Neural cell (in vitro differentiated cells): ENCODE results near the gene SZT2. TPM values are rescaled to one million over a fixed set of nuclear protein-coding genes. Genes with fewer than 3 reads are reported as not detected.
A peak's percentile ranks its signal among the peaks of the same experiment; 100 is the strongest.

Experiments
- H2AFZ ChIP-seq: fragments of 200-600, 300-800 bp; sonication (generic), shearing (Covaris generic); 2 replicates; pipeline ENCODE4 v1.6.0; 2014; ENCODE audit warnings: low read depth, mild to moderate bottlenecking, antibody characterized with exemption, low read length, moderate library complexity
- H3F3A ChIP-seq: fragments of 200-600 bp; shearing (Covaris generic); 2 replicates; pipeline ENCODE4 v1.6.1; 2016; ENCODE audit warnings: mild to moderate bottlenecking, moderate library complexity, mixed read lengths, antibody characterized with exemption, low read length; ENCODE audit not compliant: insufficient read depth, poor library complexity, severe bottlenecking
- H3K27ac ChIP-seq: fragments of 200-600, 300-800 bp; sonication (generic), shearing (Covaris generic); 2 replicates; pipeline ENCODE4 v1.5.1; 2014; ENCODE audit warnings: mild to moderate bottlenecking, low read length, moderate library complexity
- H3K27me3 ChIP-seq: fragments of 300-800, 200-600 bp; sonication (generic), shearing (Covaris generic); 2 replicates; pipeline ENCODE4 v1.6.0; 2014; ENCODE audit warnings: mild to moderate bottlenecking, low read depth, low read length, moderate library complexity; ENCODE audit not compliant: insufficient read depth
- H3K36me3 ChIP-seq: fragments of 300-800, 200-600 bp; sonication (generic), shearing (Covaris generic); 2 replicates; pipeline ENCODE4 v1.5.1; 2014; ENCODE audit warnings: mild to moderate bottlenecking, antibody characterized with exemption, low read length, moderate library complexity; ENCODE audit not compliant: insufficient read depth
- H3K4me2 ChIP-seq: fragments of 300-800, 200-600 bp; sonication (generic), shearing (Covaris generic); 2 replicates; pipeline ENCODE4 v1.6.0; 2014; ENCODE audit warnings: mild to moderate bottlenecking, low read length
- H3K4me3 ChIP-seq: fragments of 300-800, 200-600 bp; sonication (generic), shearing (Covaris generic); 2 replicates; pipeline ENCODE4 v1.5.1; 2014; ENCODE audit warnings: mild to moderate bottlenecking, low read length, moderate library complexity
- H3K79me2 ChIP-seq: fragments of 200-600 bp; shearing (Covaris generic); replicated peaks from 2 replicates; pipeline ENCODE4 v1.6.0; 2014; ENCODE audit warnings: mild to moderate bottlenecking, low read length, moderate library complexity; ENCODE audit not compliant: insufficient read depth
- H3K9ac ChIP-seq: fragments of 300-800, 200-600 bp; sonication (generic), shearing (Covaris generic); 2 replicates; pipeline ENCODE4 v1.6.1; 2016; ENCODE audit warnings: mild to moderate bottlenecking, low read length, mixed read lengths
- H3K9me2 ChIP-seq: fragments of 200-600 bp; shearing (Covaris generic); 2 replicates; pipeline ENCODE4 v1.6.1; 2016; ENCODE audit warnings: mild to moderate bottlenecking, low read length, mixed read lengths; ENCODE audit not compliant: insufficient read depth
- H3K9me3 ChIP-seq: fragments of 200-600, 300-800 bp; sonication (generic), shearing (Covaris generic); 2 replicates; pipeline ENCODE4 v1.6.1; 2016; ENCODE audit warnings: mild to moderate bottlenecking, mixed run types, low read length, moderate library complexity, mixed read lengths
- H4K20me1 ChIP-seq: fragments of 200-600 bp; shearing (Covaris generic); 2 replicates; pipeline ENCODE4 v1.6.1; 2016; ENCODE audit warnings: mild to moderate bottlenecking, mixed run types; ENCODE audit not compliant: insufficient read depth
- CTCF ChIP-seq: fragments of 450-650 bp; IDR thresholded peaks from 2 replicates; pipeline ENCODE4 v1.5.1; 2014; ENCODE audit warnings: antibody characterized with exemption, mild to moderate bottlenecking, moderate library complexity; ENCODE audit not compliant: poor library complexity, severe bottlenecking
- EP300 ChIP-seq: fragments of 450-650 bp; conservative IDR thresholded peaks from 2 replicates; pipeline ENCODE4 v1.6.1; 2014; ENCODE audit warnings: antibody characterized with exemption, mild to moderate bottlenecking, moderate library complexity; ENCODE audit not compliant: poor library complexity, severe bottlenecking
- EZH2 ChIP-seq: fragments of 200-600, 300-800 bp; shearing (Covaris generic), sonication (generic); IDR thresholded peaks from 2 replicates; pipeline ENCODE4 v1.6.1; 2014; ENCODE audit warnings: antibody characterized with exemption, low read length, borderline replicate concordance, mild to moderate bottlenecking; ENCODE audit not compliant: insufficient read depth, poor library complexity, severe bottlenecking
- MXI1 ChIP-seq: fragments of 450-650 bp; conservative IDR thresholded peaks from 2 replicates; pipeline ENCODE4 v1.6.1; 2014; ENCODE audit warnings: antibody characterized with exemption, mild to moderate bottlenecking; ENCODE audit not compliant: poor library complexity, severe bottlenecking
- POLR2AphosphoS5 ChIP-seq: IDR thresholded peaks from 2 replicates; pipeline ENCODE4 v1.6.1; 2012
- RAD21 ChIP-seq: fragments of 450-650 bp; conservative IDR thresholded peaks from 2 replicates; pipeline ENCODE4 v1.6.1; 2014; ENCODE audit warnings: antibody characterized with exemption, mild to moderate bottlenecking, moderate library complexity
- SMC3 ChIP-seq: fragments of 450-650 bp; conservative IDR thresholded peaks from 2 replicates; pipeline ENCODE4 v1.6.1; 2014; ENCODE audit warnings: antibody characterized with exemption, mild to moderate bottlenecking, moderate library complexity; ENCODE audit not compliant: poor library complexity
- TAF1 ChIP-seq: IDR thresholded peaks from 2 replicates; pipeline ENCODE4 v1.6.1; 2012; ENCODE audit warnings: low read depth
- polyA plus RNA-seq: library from polyadenylated mRNA; depleted of rRNA; stranded (reverse); fragments of >200 nt; gene quantifications from 2 replicates; pipeline ENCODE4 v1.2.3, GENCODE V29; 2014
- TF ChIP-seq, protein P1 (sequence below): IDR thresholded peaks from 2 replicates; pipeline ENCODE4 v1.6.1; 2012; ENCODE audit warnings: borderline replicate concordance

The SZT2 gene
- polyA plus RNA-seq, 1 donor from 2014 or later, result 6.6 TPM

DNA sequence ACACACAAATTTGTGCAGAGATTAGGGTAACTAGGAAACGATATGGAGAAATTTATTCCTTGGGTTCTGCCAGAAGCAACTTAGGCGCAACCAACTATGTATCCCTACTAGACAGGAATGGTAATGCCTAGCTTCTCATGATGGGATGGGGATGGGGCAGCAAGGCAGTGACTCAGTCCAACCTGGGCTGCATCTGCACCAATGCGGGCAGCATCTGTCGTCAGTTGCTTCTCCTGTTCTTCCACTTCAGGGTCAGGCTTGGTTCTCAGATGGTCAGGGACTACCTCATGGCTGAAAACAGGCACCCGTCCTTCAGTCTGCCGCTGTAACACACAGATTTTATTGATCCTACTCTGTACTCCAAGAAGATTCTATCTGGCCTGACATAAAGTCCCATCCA lies 3.0 kb upstream of the SZT2 start:
- peaks cover 31% of the 10 kb centered on the region for H3K79me2 ChIP-seq
- no peak overlapping the region for H3K27ac ChIP-seq

DNA sequence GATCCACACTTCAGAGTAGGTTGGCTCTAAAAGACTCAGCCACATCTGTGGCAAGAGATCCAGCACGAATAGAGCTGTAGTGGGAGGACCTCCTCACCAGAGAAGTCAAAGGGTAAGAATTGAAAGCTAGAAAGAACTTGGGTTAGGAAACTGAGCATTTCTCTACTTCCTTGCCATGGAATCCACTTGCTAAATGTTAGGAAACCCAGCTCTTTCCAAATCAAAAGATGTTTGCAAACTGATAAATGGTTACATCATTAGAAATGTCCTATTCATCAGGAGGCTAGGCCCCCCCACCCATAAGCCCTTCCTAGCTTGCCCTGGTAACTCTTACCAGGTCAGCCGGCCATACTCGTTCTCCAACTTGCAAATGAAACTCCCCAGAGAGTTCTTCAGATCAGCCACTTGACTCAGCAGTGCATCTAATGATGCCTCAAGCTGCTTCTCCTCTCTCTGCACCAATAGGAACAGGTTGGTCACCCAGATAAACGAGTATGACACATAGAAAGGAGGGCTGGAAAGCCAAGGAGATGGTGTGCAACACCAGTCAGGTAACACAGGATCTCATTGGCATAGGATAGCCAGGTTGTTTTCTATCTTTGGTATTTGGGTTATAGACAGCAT lies 1.6 kb upstream of the SZT2 start:
- no peaks in the 10 kb centered on the region for H3K36me3 ChIP-seq
- peak overlapping the region; percentile 84 for H3K4me3 ChIP-seq
- H3K27me3 ChIP-seq, result no peaks in the 10 kb centered on the region
- H3K9ac ChIP-seq, result no peak overlapping the region
- H3K79me2 ChIP-seq, result peaks cover 31% of the 10 kb centered on the region
- no peak overlapping the region for H3K27ac ChIP-seq
- H2AFZ ChIP-seq, result no peak overlapping the region
- H3F3A ChIP-seq, result no peaks in the 10 kb centered on the region
- H3K9me2 ChIP-seq, result no peaks in the 10 kb centered on the region
- no peaks in the 10 kb centered on the region for H4K20me1 ChIP-seq
- H3K4me2 ChIP-seq, result peak overlapping the region; percentile 80
- no peaks in the 10 kb centered on the region for H3K9me3 ChIP-seq
- no peak for TF ChIP-seq CTCF
- no peak for TF ChIP-seq EP300
- TF ChIP-seq RAD21, result no peak
- TF ChIP-seq, protein P1, sequence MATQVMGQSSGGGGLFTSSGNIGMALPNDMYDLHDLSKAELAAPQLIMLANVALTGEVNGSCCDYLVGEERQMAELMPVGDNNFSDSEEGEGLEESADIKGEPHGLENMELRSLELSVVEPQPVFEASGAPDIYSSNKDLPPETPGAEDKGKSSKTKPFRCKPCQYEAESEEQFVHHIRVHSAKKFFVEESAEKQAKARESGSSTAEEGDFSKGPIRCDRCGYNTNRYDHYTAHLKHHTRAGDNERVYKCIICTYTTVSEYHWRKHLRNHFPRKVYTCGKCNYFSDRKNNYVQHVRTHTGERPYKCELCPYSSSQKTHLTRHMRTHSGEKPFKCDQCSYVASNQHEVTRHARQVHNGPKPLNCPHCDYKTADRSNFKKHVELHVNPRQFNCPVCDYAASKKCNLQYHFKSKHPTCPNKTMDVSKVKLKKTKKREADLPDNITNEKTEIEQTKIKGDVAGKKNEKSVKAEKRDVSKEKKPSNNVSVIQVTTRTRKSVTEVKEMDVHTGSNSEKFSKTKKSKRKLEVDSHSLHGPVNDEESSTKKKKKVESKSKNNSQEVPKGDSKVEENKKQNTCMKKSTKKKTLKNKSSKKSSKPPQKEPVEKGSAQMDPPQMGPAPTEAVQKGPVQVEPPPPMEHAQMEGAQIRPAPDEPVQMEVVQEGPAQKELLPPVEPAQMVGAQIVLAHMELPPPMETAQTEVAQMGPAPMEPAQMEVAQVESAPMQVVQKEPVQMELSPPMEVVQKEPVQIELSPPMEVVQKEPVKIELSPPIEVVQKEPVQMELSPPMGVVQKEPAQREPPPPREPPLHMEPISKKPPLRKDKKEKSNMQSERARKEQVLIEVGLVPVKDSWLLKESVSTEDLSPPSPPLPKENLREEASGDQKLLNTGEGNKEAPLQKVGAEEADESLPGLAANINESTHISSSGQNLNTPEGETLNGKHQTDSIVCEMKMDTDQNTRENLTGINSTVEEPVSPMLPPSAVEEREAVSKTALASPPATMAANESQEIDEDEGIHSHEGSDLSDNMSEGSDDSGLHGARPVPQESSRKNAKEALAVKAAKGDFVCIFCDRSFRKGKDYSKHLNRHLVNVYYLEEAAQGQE, result no peak
- TF ChIP-seq SMC3, result no peak
- no peak for TF ChIP-seq MXI1
- no peak for TF ChIP-seq POLR2AphosphoS5
- TF ChIP-seq EZH2, result no peak

More for the DNA sequence above, 3.0 kb upstream of the SZT2 start:
- H3K9me2 ChIP-seq, result no peaks in the 10 kb centered on the region
- H4K20me1 ChIP-seq, result no peaks in the 10 kb centered on the region
- H3K9ac ChIP-seq, result no peak overlapping the region
- H2AFZ ChIP-seq, result no peak overlapping the region
- H3K36me3 ChIP-seq, result no peaks in the 10 kb centered on the region
- no peak overlapping the region for H3K4me3 ChIP-seq
- H3K9me3 ChIP-seq, result no peaks in the 10 kb centered on the region
- TF ChIP-seq SMC3, result no peak
- no peak for TF ChIP-seq RAD21
- TF ChIP-seq CTCF, result no peak
- TF ChIP-seq TAF1, result no peak
- no peak for TF ChIP-seq EZH2
- no peak for TF ChIP-seq EP300
- TF ChIP-seq MXI1, result no peak
- TF ChIP-seq POLR2AphosphoS5, result no peak
- TF ChIP-seq, protein P1, result no peak
- H3F3A ChIP-seq, result no peaks in the 10 kb centered on the region
- H3K27me3 ChIP-seq, result no peaks in the 10 kb centered on the region
- no peak overlapping the region for H3K4me2 ChIP-seq
